HG03280 (cell line): ENCODE measurements around the gene ZDHHC4.

ENCODE experiments used
- ATAC-seq: cut with Tn5 transposase; IDR thresholded peaks from one replicate; pipeline ENCODE4 v1.9.1; 2021; ENCODE audit warnings: mild to moderate bottlenecking, moderate library complexity; ENCODE audit not compliant: unreplicated experiment

Gene ZDHHC4

GRCh38 chr7:6604458-6604857 is 27.2 kb downstream of the ZDHHC4 start:
- ATAC-seq: no peak

DNA sequence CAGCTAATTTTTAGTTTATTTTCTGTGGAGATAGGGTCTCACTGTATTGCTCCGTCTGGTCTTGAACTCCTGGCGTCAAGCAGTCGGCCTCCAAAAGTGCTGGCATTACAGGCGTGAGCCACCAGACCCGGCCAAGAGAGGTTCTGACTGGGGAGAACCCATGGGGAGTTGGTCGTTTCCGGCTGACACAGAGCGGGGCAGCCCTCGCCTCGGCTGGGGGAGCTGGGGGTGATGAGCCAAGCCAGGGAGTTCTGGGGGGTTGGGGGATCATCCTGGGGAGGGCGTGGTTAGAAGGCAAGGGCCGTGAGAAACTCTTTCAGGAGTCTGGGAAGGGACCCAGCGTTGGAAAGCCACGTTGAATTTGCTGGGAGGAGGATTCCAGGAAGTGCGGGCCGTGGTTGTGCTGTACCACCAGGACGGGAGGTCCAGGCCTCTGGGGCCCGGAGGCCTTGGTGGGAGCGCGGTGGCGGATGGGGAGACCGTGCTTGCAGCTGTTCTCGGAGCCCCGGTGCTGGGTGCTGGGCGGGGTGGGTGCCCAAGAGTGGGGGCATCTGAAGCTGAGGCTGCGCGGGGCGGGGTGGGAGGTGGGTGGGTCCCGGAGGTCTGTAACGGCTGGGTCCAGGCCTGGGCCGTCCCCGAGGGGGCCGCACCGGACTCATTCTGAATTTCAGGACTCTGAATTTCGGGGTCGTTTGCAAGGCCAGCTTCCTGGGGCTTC is 29.8 kb downstream of the ZDHHC4 start:
- ATAC-seq: no peak

GRCh38 chr7:6607651-6608051 is 30.4 kb downstream of the ZDHHC4 start:
- ATAC-seq: no peak

DNA sequence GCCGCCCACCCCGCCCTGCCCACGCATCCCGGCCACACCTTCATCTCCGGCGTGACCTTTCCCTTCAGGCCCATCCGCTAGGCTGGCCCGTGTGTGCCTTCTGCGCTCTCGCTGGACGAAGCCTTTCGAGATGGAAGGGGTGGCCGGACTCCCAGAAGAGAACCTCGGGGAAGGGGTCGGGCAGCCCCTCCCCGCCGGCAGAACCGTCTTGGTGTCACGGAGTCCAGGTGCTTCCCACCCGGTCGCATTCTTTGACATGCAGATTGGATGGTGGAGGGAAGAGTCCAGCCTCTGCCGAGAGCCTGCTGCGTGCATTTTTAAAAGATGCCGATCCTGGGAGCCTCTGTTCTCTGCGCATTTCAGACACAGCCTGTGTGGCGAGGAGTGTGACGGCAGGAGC is 30.8 kb downstream of the ZDHHC4 start:
- no peak for ATAC-seq

DNA sequence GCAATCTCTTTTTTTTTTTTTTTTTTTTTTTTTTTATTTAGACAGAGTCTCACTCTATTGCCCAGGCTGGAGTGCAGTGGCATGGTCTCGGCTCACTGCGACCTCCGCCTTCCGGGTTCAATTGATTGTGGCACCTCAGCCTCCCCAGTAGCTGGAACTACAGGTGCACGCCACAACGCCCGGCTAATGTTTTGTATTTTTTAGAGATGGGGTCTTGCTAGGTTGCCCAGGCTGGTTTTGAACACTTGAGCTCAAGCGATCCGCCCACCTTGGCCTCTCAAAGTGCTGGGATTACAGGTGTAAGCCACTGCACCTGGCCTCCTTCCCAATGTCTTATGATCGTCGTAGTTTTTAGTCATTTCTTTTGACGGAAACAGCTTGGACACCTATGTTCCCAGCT is 31.5 kb downstream of the ZDHHC4 start:
- ATAC-seq: no peak

DNA sequence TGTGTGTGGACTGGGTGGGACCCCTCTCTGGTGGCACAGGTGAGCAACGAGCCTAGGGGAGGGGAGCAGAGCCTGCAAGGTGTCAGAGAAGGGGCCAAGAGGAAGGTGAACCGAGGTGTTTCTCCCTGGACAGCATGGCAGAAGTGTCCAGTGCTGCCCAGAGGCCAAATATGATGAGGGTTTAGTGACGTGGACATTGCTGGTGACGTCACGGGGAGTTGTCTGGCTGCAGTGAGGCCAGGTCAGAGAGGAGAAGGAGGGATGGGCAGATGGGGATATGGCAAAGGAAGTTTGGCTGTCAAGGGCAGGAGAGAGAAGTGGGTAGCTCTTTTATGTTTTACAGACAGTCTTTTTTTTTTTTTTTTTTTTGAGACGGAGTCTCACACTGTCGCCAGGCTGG is 35.6 kb downstream of the ZDHHC4 start:
- no peak for ATAC-seq

DNA sequence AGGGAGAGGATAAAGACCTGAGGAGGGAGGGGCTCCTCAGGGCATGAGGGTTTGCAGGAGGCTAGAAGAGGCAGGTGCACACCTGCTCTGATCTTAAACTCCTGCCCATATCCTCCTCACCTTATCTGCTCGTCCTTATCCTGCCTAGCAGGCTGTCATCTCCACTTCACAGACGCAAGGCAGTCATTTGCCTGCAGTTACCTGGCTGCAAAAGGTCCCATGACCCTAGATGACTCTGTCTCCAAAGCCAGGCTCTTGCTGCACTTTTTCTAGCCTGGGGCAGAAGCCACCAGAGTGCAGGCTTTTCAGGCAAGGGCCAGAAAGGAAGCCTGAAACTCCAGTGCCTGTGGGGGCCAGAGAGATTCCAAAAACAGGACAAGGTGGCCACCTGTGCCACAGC is 36.5 kb downstream of the ZDHHC4 start:
- no peak for ATAC-seq

- no peak for ATAC-seq
Measured at GRCh38 chr7:6614953-6615722, 37.9 kb downstream of the ZDHHC4 start, which contains the start of gene ZNF853. Gene ZNF853, plus strand, starts transcription at chr7:6615610. Its CDS starts 565 bp downstream, at chr7:6616175.

- no peak for ATAC-seq
Measured at GRCh38 chr7:6615723-6616555, 38.7 kb downstream of the ZDHHC4 start.

DNA sequence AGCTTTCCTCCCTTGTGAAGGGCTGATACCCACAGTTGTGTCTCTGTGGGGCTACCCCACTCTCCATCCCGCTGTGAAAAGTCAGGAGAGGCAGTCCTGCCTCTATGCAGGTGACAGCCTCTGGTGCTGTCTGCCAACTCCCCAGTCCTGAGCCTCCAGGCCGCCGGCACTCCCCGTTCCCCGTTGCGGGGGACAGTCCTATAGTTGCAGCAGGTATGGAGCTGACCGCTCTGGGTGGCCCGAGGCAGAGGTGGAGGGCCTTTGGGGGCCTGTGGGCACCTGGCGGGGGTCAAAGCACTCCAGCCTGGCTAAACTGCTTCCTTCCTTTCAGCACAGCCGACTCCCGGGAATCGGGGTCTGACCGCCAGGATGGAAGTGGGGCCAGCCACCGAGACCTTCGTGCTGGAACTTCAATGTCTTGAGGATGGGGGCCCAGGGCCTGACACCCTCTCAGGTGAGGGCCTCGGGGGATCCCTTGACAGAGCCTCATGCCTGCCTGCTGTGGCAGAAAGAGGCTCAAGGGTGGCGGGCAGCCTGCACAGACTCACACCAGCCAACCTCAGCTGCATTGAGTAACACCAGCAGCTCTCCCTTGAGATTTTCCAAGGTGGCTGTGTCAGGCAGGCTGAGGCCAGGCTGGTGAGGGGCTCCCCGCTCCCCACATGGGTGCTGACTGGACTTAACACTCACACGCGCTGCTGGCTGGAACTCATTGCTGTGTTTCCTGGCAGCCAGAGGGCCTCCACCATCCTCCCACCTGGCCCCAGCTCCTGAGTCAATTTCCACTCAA is 39.8 kb downstream of the ZDHHC4 start:
- ATAC-seq: no peak

- no peak for ATAC-seq
Measured at GRCh38 chr7:6618621-6619020, 41.4 kb downstream of the ZDHHC4 start.

DNA sequence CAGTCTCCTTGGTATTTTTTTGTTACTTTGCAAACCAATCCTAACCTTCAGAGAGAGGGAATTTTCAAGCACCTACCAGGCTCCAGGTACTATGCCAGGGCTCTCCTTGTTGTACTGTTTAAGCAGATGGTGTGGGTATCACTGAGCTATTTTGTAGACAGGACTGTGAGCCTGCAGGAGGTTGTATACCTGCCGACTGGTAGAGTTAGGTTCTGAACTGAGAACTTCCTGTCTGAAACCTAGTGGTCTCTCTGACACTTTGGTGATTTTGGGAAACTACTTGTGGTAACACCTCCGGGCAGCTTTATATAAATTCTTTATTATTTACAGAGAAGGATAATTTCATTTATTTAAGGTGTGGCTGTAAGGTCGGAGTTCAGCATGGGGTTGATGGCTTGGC is 42.7 kb downstream of the ZDHHC4 start:
- ATAC-seq: no peak

DNA sequence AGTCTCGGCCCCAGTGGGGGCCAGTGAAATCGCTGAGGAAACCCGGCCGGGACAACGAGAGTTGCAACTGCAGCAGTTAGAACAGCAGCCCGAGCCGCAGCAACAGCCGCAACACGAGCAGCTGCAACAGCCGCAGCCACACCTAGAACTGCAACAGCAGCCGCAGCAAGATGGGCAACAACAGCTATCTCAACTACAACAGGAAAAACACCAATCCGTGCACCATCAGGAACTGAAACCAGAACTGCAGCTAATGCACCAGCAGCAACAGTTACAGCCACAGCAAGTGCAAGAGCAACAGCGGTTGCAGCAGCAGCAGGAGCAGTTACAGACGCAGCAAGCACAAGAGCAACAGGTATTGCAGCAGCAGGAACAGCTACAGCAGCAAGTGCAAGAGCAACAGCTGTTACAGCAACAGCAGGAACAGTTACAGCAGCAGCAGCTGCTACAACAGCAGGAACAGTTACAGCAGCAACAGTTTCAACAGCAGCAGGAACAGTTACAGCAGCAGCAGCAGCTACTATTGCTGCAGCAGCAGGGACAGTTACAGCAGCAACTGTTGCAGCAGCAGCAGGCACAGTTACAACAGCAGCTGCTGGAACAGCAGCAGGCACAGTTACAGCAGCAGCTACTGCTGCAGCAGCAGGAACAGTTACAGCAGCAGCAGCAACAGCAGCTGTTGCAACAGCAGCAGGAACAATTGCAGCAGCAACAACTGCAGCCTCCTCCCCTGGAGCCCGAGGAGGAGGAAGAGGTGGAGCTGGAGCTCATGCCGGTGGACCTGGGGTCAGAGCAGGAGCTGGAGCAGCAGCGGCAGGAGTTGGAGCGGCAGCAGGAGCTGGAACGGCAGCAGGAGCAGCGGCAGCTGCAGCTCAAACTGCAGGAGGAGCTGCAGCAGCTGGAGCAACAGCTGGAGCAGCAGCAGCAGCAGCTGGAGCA is 44.2 kb downstream of the ZDHHC4 start:
- no peak for ATAC-seq

DNA sequence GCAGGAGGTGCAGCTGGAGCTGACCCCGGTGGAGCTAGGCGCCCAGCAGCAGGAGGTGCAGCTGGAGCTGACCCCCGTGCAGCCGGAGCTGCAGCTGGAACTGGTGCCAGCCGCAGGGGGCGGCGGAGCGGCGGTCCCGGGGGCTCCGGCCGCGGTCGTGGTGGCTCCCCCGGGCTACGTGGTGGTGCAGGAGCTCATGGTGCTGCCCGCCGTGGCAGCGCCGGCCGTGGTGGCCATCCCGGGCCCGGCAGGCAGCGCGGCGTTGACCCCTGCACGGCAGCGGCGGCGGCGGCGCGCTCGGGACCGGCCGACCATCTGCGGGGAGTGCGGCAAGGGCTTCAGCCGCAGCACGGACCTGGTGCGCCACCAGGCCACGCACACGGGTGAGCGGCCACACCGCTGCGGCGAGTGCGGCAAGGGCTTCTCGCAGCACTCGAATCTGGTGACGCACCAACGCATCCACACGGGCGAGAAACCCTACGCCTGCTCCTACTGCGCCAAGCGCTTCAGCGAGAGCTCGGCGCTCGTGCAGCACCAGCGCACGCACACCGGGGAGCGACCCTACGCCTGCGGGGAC is 45.0 kb downstream of the ZDHHC4 start:
- no peak for ATAC-seq

- no peak for ATAC-seq
Measured at GRCh38 chr7:6623589-6624245, 46.5 kb downstream of the ZDHHC4 start.

- ATAC-seq: no peak
Measured at GRCh38 chr7:6624246-6624611, 47.0 kb downstream of the ZDHHC4 start.

GRCh38 chr7:6628045-6628444 is 50.8 kb downstream of the ZDHHC4 start:
- no peak for ATAC-seq

DNA sequence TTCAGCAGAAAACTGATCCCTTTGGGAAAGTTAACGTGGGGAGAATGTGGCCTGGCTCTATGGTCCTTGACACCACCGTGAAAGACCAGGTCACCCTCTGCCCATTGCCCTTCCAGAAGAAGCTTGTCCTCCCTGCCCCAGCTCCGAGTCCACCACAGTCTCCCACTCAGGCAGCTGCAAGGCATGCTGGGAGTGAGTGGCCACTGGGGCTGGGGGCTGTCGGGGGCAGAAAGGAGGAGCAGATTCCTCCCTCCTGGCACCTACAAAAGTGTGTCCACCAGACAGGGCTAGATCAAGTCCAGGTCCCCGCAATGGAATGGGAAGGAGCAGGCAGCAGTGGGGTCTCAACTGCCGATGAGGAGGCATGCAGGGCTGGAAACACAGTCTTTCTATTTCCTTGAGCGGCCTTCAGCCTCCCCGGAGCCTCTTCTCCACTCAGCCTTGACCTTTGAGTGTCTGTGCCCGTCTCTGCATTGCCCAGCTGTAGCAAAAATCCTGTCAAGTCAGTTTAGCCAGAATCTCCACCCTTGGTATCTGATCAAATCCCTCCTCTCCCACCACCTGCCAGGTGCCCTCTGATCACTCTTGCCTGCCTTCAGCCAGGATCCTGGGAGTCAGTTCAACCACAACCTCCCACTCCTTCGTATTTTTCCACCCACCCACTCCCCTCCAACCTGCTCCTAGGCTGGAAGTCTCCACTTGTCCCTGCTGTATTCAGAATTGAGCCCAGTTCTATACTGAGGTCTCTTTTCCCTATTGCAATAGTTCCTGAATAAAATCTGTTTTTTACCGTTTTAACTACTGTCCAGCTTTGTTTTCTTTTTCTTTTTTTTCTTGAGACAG is 53.0 kb downstream of the ZDHHC4 start:
- no peak for ATAC-seq
